Stimulated activated CD4-positive, alpha-beta T cell treated with anti-CD3 and anti-CD28 coated beads, TNF-alpha, amount 100 ng/mL, for 24 hours (primary cell): ENCODE results near the gene INPPL1.
"Not testable (repeated sequence)": the region's sequence is repeated elsewhere in the genome, so short reads cannot be mapped to it uniquely, and the experiment has no call there.

Experiments used
- DNase-seq, 3 experiments: peaks; one replicate each; pipeline ENCODE4 v3.0.0-alpha.2; 2020; ENCODE audit warnings: low read depth in 3 of 3

The INPPL1 gene

DNA sequence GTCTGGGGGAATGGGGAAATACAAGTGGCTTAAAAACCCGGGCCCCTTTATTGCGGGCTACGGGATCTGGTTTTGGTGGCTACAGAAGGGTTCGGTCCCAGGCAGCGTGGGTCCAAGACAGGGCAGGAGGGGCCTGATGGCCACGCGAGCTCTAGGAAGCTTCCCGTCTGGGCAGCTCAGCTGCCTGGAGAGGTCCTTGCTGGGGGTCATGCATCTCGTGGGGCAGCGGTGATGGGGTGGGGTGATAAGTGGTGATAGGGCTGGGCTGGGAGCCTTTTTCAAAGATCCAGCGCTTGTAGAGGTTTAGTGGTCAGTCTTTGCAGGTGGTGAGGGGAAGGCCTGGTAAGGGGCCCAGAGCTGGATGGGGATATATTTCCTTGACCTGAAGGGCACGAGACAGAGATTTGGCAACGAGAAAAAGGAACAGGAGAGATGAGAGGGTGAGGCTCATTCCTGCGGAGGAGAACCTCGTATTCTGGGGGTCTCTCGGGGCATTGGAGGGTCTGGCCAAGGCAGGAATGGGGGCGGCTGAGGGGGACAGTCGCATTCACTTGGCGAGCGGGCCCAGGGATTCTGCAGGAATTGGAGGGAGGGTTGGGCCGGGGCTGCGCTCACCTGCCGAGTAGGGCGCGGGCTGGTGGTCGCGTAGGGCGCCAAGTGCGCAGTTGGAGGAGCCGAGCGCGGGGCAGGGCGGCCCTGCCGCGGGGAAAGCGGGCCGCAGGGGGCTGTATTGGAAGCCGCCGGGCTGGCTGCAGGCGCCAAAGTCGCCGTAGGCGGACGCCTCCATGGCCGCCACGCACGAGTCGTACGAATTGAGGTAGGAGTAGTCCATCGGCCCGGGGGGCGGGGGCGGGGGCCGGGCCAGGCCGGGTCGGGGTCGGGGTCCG, 18.8 kb downstream of the INPPL1 start:
- no peak for DNase-seq

DNA sequence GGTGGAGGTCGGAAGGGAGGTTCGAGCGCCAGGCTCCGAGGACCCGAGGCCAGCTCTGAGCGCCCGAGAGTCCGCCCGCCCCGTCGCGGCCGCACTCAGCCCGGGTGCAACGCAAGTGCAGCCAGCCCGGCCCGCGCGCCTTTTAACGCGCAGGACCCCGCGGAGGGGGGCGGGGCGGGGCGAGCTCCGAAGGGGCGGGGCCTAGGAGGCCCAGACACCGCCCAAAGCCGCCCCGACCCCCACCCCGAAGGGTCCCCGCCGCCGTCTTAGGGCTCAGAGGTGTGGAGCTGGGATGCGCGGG, 19.4 kb downstream of the INPPL1 start, which contains the start of gene PHOX2A:
TSS of gene PHOX2A (minus strand) at position 117 of the 301 bp plus-strand sequence. CDS start 172 bp downstream, outside the sequence.
- DNase-seq, result no peak

DNA sequence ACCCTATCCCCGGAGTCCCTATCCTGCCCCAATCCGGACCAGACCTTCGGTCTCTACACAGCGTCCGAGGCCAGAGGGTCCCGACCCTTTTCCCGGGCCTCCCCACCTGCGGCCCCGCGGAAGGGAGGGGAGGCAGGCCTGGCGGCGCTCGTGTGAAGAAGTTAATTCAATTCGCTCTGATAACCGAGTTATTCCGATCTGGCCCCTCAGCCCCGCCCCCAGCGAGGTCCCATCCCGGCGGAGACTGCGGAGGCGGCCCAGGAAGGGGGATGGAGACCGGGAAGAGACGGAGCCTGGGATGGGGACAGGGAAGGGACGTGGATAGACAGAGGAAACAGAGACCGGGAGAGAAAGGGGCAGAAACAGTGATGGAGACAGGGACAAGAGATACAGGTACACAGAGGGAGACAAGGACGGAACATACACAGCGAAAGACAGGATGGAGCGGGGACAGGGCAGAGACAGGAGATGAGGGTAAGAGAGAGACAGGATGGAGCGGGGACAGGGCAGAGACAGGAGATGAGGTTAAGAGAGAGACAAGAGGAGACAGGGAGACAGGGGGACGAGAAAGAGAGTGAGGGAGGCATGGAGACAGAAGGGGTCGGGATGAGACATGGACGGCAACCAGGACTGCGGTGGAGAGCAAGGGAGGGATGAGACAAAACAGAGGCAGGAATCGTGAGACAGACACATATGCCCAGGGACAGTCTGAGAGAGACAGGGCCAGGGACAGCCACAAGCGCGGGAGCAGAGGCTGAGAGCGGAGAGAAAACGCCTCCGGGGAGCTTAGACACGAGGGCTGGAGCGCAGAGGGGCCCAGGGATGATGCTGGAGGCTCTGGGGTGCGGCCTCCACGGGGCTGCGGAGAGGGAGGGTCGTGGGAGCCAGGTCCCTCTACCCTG, 20.0 kb downstream of the INPPL1 start:
- DNase-seq, result no peak

DNA sequence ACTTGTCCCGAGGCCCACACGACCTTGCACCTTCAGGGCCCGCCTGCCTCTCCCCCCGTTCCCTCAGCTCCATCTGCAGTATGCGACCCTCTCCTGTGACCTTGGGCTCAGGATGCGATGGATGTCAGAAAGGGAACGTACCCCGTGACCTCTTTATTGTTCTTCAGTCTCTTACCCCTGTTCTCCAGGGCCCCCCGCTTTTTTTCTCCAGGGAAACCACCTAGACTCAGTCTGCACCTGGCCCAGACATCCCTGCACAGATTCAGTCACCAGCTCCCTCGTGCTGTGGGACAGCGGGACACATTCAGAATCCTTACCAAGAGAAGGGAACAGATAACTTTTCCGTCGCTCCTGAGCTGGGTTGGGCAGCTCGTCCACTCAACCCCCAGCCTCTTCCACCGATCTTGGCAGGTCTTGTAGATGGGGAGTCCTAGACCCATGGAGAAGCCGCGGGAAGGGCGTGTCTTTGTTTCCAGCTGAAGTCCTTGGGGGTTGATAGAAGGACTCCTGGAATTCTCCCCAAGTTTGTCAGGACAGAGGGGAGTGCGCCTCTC, 20.8 kb downstream of the INPPL1 start:
- DNase-seq, result no peak

DNA sequence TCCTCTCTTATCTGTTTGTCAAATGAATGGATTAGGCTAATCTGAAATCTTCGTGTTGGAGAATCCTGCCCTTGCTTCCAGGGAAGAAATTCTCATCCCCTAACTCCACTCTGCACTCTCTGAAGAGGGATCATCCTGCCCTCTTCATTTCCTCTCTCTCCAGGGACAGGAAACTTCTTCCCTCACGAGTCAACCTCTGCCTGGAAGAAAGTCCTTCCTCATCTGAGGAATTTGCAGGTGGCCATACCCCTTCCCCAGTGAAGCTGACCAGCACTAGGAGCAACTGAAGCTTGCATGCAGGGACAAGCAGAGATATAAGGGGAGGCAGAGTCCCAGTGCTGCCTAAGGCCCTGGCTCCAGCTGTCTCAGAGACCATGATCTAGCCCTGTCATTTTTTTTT, 23.0 kb downstream of the INPPL1 start:
- DNase-seq, result no peak

DNA sequence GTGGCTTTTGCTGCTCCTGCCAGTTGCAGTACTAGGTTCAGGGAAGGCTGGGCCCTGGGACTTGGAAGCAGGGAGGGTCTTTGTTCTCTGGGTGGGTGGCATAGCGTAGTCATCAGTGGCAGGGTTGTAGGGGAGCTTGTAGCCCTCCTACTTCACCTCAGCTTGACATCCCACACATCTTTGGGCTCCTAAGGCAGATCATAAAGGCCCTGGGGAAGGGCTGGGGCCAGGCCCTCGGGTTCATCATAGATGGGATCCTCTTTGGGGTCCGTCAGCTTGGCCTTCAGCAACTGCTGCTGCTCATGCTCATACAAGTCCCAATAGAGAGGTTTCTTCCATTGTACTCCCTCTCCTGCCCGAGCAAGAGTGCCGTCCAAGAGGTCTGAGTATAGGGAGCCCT, 25.4 kb downstream of the INPPL1 start:
- DNase-seq, result no peak

DNA sequence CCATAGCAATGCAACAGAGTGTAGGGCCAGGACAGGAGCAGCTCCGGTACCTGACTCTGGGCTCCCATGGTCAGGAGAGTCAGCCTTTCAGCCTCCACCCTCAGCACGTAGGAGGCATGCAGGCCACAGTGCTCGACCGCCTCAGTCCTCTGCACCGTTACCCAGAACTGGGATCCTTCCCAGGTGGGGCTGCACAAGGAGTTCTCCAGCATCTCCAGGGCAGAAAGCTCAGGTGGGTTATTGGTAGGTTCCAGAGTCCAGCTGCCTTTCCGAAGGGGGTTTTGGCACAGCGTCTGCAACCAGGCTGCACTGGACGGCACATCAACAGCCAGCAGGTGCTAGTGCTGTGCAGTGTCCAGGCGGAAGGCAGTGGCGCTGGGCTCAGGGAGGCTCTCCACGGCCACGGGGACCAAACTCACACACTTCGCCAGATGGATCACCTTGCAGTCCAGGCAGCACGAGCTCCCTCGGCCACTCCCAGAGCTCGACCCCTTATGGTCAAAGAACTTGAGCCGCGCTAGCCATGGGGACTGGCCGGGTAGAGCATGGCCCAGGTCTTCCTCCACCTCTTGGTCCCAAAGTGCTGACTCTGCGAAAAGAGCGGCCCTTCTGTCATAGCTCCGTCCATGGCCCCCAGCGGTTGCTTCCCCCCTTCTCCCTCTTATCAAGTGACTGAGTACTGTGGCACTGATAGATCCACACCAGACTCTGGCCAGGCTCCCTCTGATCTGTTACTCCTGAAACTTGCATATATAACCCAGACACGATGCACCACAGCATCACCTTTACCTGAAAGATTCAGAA, 26.3 kb downstream of the INPPL1 start:
- no peak for DNase-seq

DNA sequence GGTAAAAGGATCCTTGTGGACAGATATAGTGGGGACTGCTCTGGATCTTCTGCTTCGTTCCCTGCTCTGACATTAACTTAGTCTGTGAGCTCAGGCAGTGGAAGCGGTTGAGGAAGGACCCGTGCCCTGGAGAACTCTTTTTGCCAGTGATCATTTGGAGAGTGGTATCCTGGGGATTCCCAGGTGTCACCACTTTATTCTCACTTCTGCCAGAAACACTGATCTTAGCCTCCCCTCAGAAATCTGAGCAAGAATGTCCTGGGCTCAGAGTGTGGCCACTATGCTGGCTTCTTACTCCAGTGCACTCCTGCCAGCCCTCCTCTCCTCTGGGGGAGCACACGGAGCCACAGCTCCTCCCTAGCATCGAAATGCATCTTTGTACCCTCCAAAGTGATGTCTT, 27.0 kb downstream of the INPPL1 start:
- DNase-seq, result no peak

DNA sequence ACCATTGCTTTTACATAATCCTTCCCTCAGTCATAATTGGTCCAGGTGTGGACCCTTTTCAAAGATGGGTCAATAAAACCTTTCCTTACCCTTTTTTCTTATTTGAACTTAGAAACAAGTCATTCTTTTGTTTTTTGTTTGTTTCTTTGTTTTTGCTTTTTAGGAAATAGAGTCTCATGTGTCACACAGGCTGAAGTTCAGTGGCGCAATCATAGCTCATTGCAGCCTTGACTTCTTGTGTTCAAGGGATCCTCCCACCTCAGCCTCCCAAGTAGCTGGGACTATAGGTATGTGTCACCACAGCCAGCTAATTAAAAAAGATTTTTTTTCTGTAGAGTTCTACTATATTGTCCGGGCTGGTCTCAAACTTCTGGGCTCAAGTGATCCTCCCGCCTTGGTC, 28.8 kb downstream of the INPPL1 start:
- no peak for DNase-seq

DNA sequence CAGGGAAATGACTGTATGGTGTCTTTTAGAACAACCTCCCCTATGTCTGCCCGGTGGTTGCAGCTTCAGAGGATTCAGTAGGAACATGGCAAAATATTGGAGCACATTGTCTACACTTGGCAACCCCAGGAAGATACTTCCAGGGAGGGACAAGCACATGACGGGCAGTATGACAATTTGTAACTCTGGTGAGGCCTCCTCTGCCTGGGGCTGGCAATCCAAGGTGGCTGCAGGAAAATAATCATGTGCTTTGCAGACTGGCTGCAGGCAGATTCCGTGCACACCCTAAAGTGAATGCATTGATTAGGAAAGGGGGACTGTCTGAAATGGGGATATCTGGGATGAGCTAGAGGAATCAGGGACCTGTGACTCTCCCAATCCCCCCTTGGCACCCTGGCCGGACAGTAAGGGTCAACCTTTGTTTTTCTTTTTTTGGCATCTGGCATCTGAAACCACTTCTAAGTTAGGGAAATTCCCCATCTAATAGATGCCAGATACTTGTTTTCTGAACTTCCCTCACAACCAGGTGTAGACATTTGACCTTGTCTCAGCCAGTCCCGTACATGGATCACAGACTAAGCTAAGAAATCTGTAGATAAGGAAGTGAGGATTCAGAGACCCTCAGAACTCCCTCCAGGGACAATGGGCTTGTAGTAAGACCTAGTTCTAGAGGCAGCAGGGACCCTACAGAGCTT, 29.9 kb downstream of the INPPL1 start:
- DNase-seq, result no peak

DNA sequence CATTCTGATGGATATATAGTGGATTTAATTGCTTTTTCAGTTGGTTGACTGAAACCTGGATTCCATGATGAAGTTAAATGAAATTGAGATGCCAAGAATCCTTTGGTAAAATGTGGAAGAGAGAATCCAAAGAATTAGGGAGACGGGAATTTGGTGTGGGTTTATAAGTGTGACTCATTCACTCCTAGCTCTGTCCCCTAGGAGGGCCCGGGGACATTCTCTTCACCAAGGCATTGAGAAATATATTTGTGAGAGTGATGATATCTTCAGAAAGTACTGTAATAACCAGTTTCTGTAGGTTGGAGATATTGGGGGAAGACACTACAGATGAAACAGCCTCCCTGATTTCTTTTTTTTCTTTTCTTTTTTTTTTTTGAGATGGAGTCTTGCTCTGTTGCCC, 33.0 kb downstream of the INPPL1 start:
- DNase-seq, result no peak

DNA sequence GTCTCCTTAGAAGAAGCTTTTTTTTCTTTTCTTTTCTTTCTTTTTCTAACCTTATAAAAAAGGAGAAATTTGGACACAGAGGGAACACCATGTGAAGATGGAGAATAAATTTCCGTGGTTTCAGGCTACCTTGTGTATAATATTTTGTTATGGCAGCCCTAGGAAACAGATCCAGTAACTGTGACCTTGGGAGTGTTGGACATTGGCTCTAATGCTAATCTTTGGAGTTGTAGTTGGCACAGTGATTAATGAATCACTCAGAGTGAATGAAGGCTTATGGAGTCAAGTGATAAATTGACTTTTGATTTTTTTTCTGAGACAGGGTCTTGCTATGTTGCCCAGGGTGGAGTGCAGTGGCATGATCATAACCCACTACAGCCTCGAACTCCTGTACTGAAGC, 34.9 kb downstream of the INPPL1 start:
- no peak for DNase-seq

DNA sequence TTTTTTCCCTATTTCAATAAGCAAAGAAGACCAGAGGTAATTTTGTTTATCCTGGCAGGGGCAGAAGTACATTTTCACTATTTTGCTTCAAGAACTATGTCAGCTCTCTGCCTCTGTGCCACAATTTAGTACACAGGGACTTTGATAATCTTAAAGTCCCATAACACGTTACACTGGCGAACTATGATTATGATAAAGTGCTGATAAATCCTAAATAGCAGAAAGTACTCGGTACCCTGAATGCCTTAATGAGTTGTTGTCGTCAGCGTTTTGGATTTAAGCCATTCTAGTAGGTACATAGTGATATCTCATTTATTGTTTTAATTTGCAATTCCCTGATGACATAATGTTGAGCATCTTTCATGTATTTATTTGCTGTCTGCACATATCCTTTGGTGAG, 36.0 kb downstream of the INPPL1 start:
- DNase-seq, result no peak

DNA sequence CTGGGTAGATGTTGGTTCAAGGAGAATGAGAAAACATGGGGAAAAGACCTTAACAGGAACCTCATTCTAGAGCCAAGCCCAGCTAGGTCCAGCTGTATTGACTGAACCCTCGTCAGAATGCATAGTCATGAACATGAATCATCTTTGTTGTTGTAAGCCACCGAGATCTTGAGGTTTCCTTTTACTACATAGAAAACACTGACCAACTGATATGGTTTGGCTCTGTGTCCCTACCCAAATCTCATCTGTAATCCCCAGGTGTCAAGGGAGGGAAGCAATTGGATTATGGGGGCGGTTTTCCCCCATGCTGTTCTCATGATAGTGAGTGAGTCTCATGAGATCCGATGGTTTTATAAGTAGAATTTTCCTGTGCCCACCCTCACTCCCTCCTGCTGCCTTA, 38.8 kb downstream of the INPPL1 start:
- no peak for DNase-seq

DNA sequence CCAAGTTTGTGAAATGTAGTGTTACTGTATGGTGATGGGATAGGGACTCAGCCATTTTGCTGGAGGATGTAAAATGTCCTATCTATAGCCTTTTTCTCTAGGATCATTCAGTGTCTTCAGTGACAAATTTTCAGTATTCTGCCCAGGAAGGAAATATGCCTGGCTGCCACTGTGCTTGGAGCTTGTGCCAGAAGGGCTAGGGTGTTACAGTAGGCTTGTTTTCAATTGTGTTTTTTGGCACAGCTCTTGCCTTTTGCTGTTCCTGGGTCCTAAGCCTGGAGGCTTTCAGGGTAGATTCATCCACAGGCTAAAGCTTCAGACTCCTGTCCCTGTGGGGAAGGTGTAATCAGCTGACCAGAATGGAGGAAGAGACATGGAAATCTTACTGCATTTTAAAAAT, 41.4 kb downstream of the INPPL1 start:
- DNase-seq, result no peak

DNA sequence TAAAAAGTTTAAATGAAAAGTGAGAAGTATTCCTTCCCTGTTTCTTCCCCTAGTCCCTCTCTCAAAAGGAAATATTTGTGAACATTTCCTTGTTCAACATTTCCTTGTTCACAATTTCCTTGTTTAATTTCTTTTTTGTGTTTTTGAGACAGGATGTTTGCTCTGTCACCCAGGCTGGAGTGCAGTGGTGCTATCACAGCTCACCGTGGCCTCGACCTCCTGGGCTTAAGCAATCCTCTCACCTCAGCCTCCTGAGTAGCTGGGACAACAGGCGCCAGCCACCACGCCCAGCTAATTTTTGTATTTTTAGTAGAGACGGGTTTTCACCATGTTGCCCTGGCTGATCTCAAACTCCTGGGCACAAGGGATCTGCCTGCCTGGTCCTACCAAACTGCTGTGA, 42.4 kb downstream of the INPPL1 start:
- not testable (repeated sequence) for DNase-seq

DNA sequence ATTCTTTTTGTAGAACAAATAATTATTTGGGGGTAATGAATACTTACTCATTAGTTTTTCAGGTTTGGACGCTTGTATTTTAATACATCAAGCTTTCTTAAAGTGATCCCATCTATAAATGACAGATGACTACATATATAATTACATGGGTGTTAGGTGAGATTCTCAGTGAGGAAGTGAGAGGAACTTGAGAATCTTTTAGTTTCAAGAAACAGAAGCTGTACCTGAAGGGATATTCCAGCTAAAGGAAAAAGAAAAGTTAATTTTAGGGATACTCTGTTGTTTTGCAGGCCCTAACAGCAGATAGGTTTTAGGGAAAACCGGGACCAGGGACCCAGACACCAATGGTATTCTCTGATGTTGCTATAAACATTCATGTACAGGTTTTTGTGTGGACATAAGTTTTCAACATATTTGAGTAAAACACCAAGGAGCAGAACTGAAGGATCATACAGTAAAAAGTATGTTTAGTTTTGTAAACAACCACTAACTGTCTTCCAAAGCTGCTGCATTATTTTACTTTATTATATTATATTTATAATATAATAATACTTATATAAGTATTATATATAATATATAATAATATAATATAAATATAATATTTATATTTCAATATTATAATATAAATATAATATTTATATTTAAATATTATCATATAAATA, 43.5 kb downstream of the INPPL1 start:
- no peak for DNase-seq

DNA sequence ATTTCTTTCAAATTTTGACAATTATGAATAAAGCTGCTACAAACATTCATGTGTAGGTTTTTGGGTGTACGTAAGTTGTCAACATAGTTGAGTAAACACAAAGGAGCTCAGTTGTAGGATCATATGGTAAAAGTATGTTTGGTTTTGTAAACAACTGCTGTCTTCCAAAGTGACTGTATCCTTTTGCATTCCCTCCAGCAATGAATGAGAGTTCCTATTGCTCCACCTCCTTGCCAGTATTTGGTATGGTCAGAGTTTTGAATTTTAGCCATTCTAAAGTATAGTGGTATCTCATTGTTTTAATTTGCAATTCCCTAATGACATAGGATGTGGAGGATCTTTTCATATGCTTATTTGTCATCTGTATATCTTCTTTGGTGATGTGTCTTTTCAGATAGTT, 47.4 kb downstream of the INPPL1 start:
- DNase-seq, result no peak

DNA sequence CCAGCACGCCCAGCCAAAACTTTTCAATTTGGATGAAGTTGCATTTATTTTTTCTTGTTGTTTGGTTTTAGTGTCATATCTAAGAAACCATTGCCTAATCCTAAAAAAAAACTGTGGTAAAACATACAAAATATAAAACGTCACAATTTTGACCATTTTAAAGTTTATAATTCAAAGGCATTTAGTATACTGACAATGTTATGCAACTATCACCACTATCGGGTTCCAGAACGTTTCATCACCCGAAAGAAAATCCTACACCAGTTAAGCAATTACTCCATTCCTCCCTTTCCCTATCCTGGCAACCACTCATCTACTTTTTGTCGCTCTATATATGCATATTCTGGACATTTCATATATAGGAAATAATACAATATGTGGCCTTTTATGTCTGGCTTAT, 49.9 kb downstream of the INPPL1 start:
- no peak for DNase-seq

DNA sequence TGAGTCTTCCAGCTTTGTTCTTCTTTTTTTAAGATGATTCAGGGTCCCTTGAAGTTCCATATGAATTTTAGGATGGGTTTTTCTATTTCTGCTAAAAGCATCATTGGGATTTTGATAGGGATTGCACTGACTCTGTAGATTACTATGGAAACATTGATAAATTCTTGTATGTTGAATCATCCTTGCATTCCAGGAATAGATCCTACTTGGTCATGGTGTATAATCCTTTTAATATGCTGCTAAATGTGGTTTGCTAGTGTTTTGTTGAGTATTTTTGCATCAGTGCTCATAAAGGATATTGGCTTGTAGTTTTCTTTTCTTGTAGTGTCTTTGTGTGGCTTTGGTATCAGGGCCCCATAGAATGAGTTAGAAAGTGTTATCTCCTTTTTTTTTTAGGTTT, 54.3 kb downstream of the INPPL1 start:
- no peak for DNase-seq

DNA sequence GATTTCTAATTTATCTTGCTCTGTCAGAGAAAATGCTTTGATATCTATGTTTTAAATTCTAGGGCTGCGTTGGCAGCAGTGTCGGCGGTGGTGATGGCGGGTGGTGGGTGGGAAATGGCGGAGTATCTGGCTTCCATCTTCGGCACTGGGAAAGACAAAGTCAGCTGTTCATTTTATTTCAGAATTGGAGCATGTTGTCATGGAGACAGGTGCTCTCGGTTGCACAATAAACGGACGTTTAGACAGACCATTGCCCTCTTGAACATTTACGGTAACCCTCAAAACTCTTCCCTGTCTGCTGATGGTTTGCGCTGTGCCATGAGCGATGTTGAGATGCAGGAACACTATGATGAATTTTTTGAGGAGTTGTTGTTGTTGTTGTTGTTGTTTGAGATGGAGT, 55.5 kb downstream of the INPPL1 start:
- no peak for DNase-seq
